ENCODE data around the gene PTH1R.

- TF ChIP-seq CTCF (IDR thresholded peaks at IDR 0.05) (no peak), POLR2AphosphoS5 (IDR thresholded peaks at IDR 0.05) (no peak), POLR2A (IDR thresholded peaks at IDR 0.05) (no peak)
Observed at GRCh38 chr3:46904303-46905212, 27.0 kb downstream of the PTH1R start.

Data from stomach (tissue), 4 donors.